Type B pancreatic cell (in vitro differentiated cells): ENCODE results near the gene AP1S2. TPM values are rescaled to one million over a fixed set of nuclear protein-coding genes. Genes with fewer than 3 reads are reported as not detected.

Experiments used
- DNase-seq: peaks from one replicate; pipeline ENCODE4 v3.0.0; 2021; ENCODE audit warnings: mixed read lengths; ENCODE audit not compliant: unreplicated experiment; ENCODE audit errors: extremely low spot score
- H3K27ac Mint-ChIP-seq: 2 replicates; pipeline ENCODE4 v1.8.0; 2021; ENCODE audit warnings: mild to moderate bottlenecking, mixed read lengths
- H3K27me3 Mint-ChIP-seq: 2 replicates; pipeline ENCODE4 v1.8.0; 2021; ENCODE audit warnings: mixed read lengths
- H3K36me3 Mint-ChIP-seq: 2 replicates; pipeline ENCODE4 v1.8.0; 2021; ENCODE audit warnings: mixed read lengths
- H3K4me1 Mint-ChIP-seq: one replicate; pipeline ENCODE4 v1.8.0; 2021; ENCODE audit warnings: mixed read lengths; ENCODE audit not compliant: unreplicated experiment
- H3K4me3 Mint-ChIP-seq: 2 replicates; pipeline ENCODE4 v1.8.0; 2021; ENCODE audit warnings: mild to moderate bottlenecking, mixed read lengths
- H3K9me3 Mint-ChIP-seq: 2 replicates; pipeline ENCODE4 v1.8.0; 2021; ENCODE audit warnings: mixed read lengths
- total RNA-seq: library from RNA; stranded (reverse); gene quantifications from 2 replicates; pipeline ENCODE4 v1.2.1, GENCODE V29; 2021; ENCODE audit warnings: low replicate concordance
- TF ChIP-seq, protein P1 (sequence below): fragments of 200-600 bp; sonication (generic); conservative IDR thresholded peaks from 2 replicates; pipeline ENCODE4 v1.5.0; 2021; ENCODE audit warnings: antibody characterized with exemption, mild to moderate bottlenecking

Gene AP1S2
- total RNA-seq, 1 donor from 2014 or later = 87.8 TPM

- H3K36me3 Mint-ChIP-seq = peaks cover 15% of the 10 kb centered on the region
Measured at GRCh38 chrX:15785176-15785750, 69.3 kb downstream of the AP1S2 start.

GRCh38 chrX:15781961-15782699 lies 72.5 kb downstream of the AP1S2 start:
- peaks cover 15% of the 10 kb centered on the region for H3K36me3 Mint-ChIP-seq
- DNase-seq = no peak
- TF ChIP-seq, protein P1, sequence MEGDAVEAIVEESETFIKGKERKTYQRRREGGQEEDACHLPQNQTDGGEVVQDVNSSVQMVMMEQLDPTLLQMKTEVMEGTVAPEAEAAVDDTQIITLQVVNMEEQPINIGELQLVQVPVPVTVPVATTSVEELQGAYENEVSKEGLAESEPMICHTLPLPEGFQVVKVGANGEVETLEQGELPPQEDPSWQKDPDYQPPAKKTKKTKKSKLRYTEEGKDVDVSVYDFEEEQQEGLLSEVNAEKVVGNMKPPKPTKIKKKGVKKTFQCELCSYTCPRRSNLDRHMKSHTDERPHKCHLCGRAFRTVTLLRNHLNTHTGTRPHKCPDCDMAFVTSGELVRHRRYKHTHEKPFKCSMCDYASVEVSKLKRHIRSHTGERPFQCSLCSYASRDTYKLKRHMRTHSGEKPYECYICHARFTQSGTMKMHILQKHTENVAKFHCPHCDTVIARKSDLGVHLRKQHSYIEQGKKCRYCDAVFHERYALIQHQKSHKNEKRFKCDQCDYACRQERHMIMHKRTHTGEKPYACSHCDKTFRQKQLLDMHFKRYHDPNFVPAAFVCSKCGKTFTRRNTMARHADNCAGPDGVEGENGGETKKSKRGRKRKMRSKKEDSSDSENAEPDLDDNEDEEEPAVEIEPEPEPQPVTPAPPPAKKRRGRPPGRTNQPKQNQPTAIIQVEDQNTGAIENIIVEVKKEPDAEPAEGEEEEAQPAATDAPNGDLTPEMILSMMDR = no peak
- no peak overlapping the region for H3K27ac Mint-ChIP-seq
- no peaks in the 10 kb centered on the region for H3K9me3 Mint-ChIP-seq
- H3K4me1 Mint-ChIP-seq = no peaks in the 10 kb centered on the region
- H3K4me3 Mint-ChIP-seq = no peak overlapping the region
- H3K27me3 Mint-ChIP-seq = no peaks in the 10 kb centered on the region

More at GRCh38 chrX:15785176-15785750, 69.3 kb downstream of the AP1S2 start:
- no peak for DNase-seq
- Mint-ChIP-seq H3K4me3 (no peak overlapping the region), H3K4me1 (no peaks in the 10 kb centered on the region), H3K9me3 (no peaks in the 10 kb centered on the region), H3K27me3 (no peaks in the 10 kb centered on the region), H3K27ac (no peak overlapping the region)
- TF ChIP-seq, protein P1 = no peak

Other genes starting within 250 kb of the AP1S2 start
- gene CLTRN, start 190.0 kb downstream of the AP1S2 start, total RNA-seq = 1.6 and 3.9 TPM in 2 replicates
- gene CA5B, start 116.5 kb downstream of the AP1S2 start, total RNA-seq = 16.7 and 25.1 TPM in 2 replicates
- 15.5 and 16.6 TPM in 2 replicates for gene ZRSR2, start 64.3 kb downstream of the AP1S2 start, total RNA-seq